H9 (cell line): Measurements from ENCODE around the gene RABGAP1L. TPM values are rescaled to one million over a fixed set of nuclear protein-coding genes. Genes with fewer than 3 reads are reported as not detected.

Experiments
- DNase-seq: peaks from one replicate; pipeline ENCODE4 v3.0.0-alpha.2; 2017
- H2AFZ ChIP-seq: one replicate; pipeline ENCODE4 v1.6.1; 2013; ENCODE audit warnings: mild to moderate bottlenecking, low read length, control low read depth, moderate library complexity
- H2AK5ac ChIP-seq: 2 replicates; pipeline ENCODE4 v1.6.1; 2013; ENCODE audit warnings: low read length, control low read depth, mixed read lengths; ENCODE audit not compliant: insufficient read length
- H2BK120ac ChIP-seq: one replicate; pipeline ENCODE4 v1.6.1; 2013; ENCODE audit warnings: low read depth, mild to moderate bottlenecking, low read length, control low read depth, inconsistent platforms; ENCODE audit not compliant: poor library complexity, severe bottlenecking
- H2BK12ac ChIP-seq: 2 replicates; pipeline ENCODE4 v1.6.1; 2013; ENCODE audit warnings: low read length, control low read depth, mixed read lengths, low read depth; ENCODE audit not compliant: insufficient read length
- H2BK15ac ChIP-seq: 2 replicates; pipeline ENCODE4 v1.6.1; 2013; ENCODE audit warnings: low read depth, low read length, control low read depth
- H2BK20ac ChIP-seq: one replicate; pipeline ENCODE4 v1.6.1; 2013; ENCODE audit warnings: low read depth, mild to moderate bottlenecking, low read length, control low read depth, inconsistent platforms; ENCODE audit not compliant: poor library complexity, severe bottlenecking
- H2BK5ac ChIP-seq: 2 replicates; pipeline ENCODE4 v1.6.1; 2013; ENCODE audit warnings: low read length, control low read depth, mixed read lengths; ENCODE audit not compliant: insufficient read length
- H3K14ac ChIP-seq: 2 replicates; pipeline ENCODE4 v1.6.1; 2013; ENCODE audit warnings: low read length, control low read depth; ENCODE audit not compliant: insufficient read depth
- H3K18ac ChIP-seq: 2 replicates; pipeline ENCODE4 v1.6.1; 2013; ENCODE audit warnings: low read depth, mild to moderate bottlenecking, mixed read lengths, low read length, control low read depth; ENCODE audit not compliant: insufficient read length
- H3K23ac ChIP-seq: 2 replicates; pipeline ENCODE4 v1.6.1; 2013; ENCODE audit warnings: low read length, control low read depth, mixed read lengths, low read depth; ENCODE audit not compliant: insufficient read length
- H3K23me2 ChIP-seq: 2 replicates; pipeline ENCODE4 v1.6.1; 2013; ENCODE audit warnings: low read depth, mild to moderate bottlenecking, mixed read lengths, low read length, control low read depth; ENCODE audit not compliant: insufficient read length, poor library complexity, severe bottlenecking
- H3K27ac ChIP-seq: 2 replicates; pipeline ENCODE4 v1.5.1; 2013; ENCODE audit warnings: low read length, control low read depth, mixed read lengths, low read depth; ENCODE audit not compliant: insufficient read length
- H3K27me3 ChIP-seq: 2 replicates; pipeline ENCODE4 v1.6.1; 2013; ENCODE audit warnings: low read length, control low read depth, inconsistent platforms; ENCODE audit not compliant: insufficient read depth
- H3K4ac ChIP-seq: 2 replicates; pipeline ENCODE4 v1.6.1; 2013; ENCODE audit warnings: low read depth, mild to moderate bottlenecking, control low read depth, inconsistent platforms, low read length, moderate library complexity
- H3K4me1 ChIP-seq: 2 replicates; pipeline ENCODE4 v1.6.1; 2013; ENCODE audit warnings: low read length, control low read depth, inconsistent platforms; ENCODE audit not compliant: insufficient read depth
- H3K4me2 ChIP-seq: 2 replicates; pipeline ENCODE4 v1.6.1; 2013; ENCODE audit warnings: low read length, control low read depth, mixed read lengths; ENCODE audit not compliant: insufficient read length, insufficient read depth
- H3K56ac ChIP-seq: 2 replicates; pipeline ENCODE4 v1.6.1; 2013; ENCODE audit warnings: low read depth, mild to moderate bottlenecking, mixed read lengths, low read length, control low read depth; ENCODE audit not compliant: insufficient read length
- H3K79me1 ChIP-seq: 2 replicates; pipeline ENCODE4 v1.6.1; 2013; ENCODE audit warnings: low read depth, mild to moderate bottlenecking, moderate library complexity, low read length, control low read depth, inconsistent platforms; ENCODE audit not compliant: insufficient read depth, poor library complexity, severe bottlenecking
- H3K79me2 ChIP-seq: 2 replicates; pipeline ENCODE4 v1.6.1; 2013; ENCODE audit warnings: low read length, control low read depth, inconsistent platforms; ENCODE audit not compliant: insufficient read depth
- H3K9ac ChIP-seq: 2 replicates; pipeline ENCODE4 v1.6.1; 2013; ENCODE audit warnings: low read length, control low read depth, mixed read lengths; ENCODE audit not compliant: insufficient read length; ENCODE audit errors: extremely low read depth
- H3K9me3 ChIP-seq: one replicate; pipeline ENCODE4 v1.6.1; 2013; ENCODE audit warnings: low read depth, low read length, inconsistent platforms; ENCODE audit not compliant: control insufficient read depth
- H3T11ph ChIP-seq: one replicate; pipeline ENCODE4 v1.6.1; 2013; ENCODE audit warnings: mild to moderate bottlenecking, low read length, control low read depth, inconsistent platforms
- H4K20me1 ChIP-seq: one replicate; pipeline ENCODE4 v1.6.1; 2013; ENCODE audit not compliant: control insufficient read depth, insufficient read length, insufficient read depth
- H4K5ac ChIP-seq: 2 replicates; pipeline ENCODE4 v1.6.1; 2013; ENCODE audit warnings: low read depth, mild to moderate bottlenecking, mixed read lengths, low read length, control low read depth; ENCODE audit not compliant: insufficient read length
- H4K8ac ChIP-seq: replicated peaks from 2 replicates; pipeline ENCODE4 v1.6.1; 2013; ENCODE audit warnings: low read length, control low read depth, mixed read lengths, low read depth; ENCODE audit not compliant: insufficient read length
- H4K91ac ChIP-seq: 2 replicates; pipeline ENCODE4 v1.6.1; 2013; ENCODE audit warnings: low read depth, mild to moderate bottlenecking, moderate library complexity, mixed read lengths, low read length, control low read depth; ENCODE audit not compliant: insufficient read length
- H3K27ac Mint-ChIP-seq, 3 experiments: 2 replicates in 2 of 3; 3 replicates in 1 of 3; pipeline ENCODE4 v1.8.0; 2020 to 2021; ENCODE audit warnings: mixed read lengths in 3 of 3, mild to moderate bottlenecking in 1 of 3, moderate library complexity in 1 of 3
- H3K27me3 Mint-ChIP-seq: 2 replicates; pipeline ENCODE4 v1.8.0; 2021; ENCODE audit warnings: low read depth, mild to moderate bottlenecking, moderate library complexity, mixed read lengths
- H3K36me3 Mint-ChIP-seq, 3 experiments: 2 replicates in 2 of 3; 3 replicates in 1 of 3; pipeline ENCODE4 v1.8.0; 2020 to 2021; ENCODE audit warnings: low read depth in 3 of 3, mixed read lengths in 3 of 3; ENCODE audit not compliant: insufficient read depth in 1 of 3
- H3K4me1 Mint-ChIP-seq, 2 experiments: 2 replicates each; pipeline ENCODE4 v1.8.0; 2020; ENCODE audit warnings: mixed read lengths in 2 of 2
- H3K4me3 Mint-ChIP-seq, 2 experiments: 2 replicates in 1 of 2; 3 replicates in 1 of 2; pipeline ENCODE4 v1.8.0; 2020 to 2021; ENCODE audit warnings: mild to moderate bottlenecking in 2 of 2, mixed read lengths in 2 of 2, moderate library complexity in 1 of 2
- H3K9me3 Mint-ChIP-seq, 2 experiments: 2 replicates in 1 of 2; 3 replicates in 1 of 2; pipeline ENCODE4 v1.8.0; 2020; ENCODE audit warnings: mild to moderate bottlenecking in 2 of 2, mixed read lengths in 2 of 2, moderate library complexity in 1 of 2
- WGBS: extraction: QIAGEN DNeasy Blood & Tissue Kit; methylation state at CpG from one replicate; pipeline ENCODE4 v1.1.7; 2013; ENCODE audit warnings: missing lambda C conversion rate, low lambda C conversion rate, mixed read lengths; ENCODE audit not compliant: insufficient read length; ENCODE audit errors: extremely low coverage; 5-methylcytosine and 5-hydroxymethylcytosine counted together
- total RNA-seq: library from RNA; stranded (reverse); gene quantifications from 2 replicates; pipeline ENCODE4 v1.2.1, GENCODE V29; 2021
- TF ChIP-seq, protein P1 (sequence below): fragments of 200-600 bp; sonication (generic); conservative IDR thresholded peaks from 3 replicates; pipeline ENCODE4 v1.8.0; 2021; ENCODE audit warnings: antibody characterized with exemption, mild to moderate bottlenecking

The RABGAP1L gene
- total RNA-seq, 1 experiment from 2014 or later, result 147 TPM

DNA sequence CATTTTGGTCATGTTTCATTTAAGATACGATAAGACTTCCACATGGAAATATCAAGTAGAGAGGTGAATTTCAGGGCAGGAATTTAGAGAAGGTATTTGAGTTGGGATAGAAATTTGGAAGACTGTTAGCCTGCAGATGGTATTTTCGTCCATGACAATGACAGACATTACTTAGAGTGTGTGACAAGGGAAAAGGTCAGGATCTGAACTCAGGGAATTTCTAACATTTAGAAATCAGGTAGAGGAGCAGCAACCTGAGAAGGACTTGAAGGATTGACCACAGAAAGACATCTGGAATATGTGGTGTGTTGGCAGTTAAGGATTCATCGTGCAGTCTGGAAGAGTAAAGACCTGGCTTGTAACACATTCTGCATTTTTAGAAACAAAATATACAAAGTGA is 57.9 kb downstream of the RABGAP1L start:
- Mint-ChIP-seq H3K27ac (no peak overlapping the region), H3K27me3 (no peaks in the 10 kb centered on the region), H3K9me3 (peaks cover 2 to 4% of the 10 kb centered on the region in 2 experiments), H3K36me3 (peaks cover 7 to 13% (median 9%) of the 10 kb centered on the region in 3 experiments), H3K4me3 (no peak overlapping the region), H3K4me1 (no peaks in the 10 kb centered on the region)
- no peak overlapping the region for H2AFZ ChIP-seq
- TF ChIP-seq, protein P1, sequence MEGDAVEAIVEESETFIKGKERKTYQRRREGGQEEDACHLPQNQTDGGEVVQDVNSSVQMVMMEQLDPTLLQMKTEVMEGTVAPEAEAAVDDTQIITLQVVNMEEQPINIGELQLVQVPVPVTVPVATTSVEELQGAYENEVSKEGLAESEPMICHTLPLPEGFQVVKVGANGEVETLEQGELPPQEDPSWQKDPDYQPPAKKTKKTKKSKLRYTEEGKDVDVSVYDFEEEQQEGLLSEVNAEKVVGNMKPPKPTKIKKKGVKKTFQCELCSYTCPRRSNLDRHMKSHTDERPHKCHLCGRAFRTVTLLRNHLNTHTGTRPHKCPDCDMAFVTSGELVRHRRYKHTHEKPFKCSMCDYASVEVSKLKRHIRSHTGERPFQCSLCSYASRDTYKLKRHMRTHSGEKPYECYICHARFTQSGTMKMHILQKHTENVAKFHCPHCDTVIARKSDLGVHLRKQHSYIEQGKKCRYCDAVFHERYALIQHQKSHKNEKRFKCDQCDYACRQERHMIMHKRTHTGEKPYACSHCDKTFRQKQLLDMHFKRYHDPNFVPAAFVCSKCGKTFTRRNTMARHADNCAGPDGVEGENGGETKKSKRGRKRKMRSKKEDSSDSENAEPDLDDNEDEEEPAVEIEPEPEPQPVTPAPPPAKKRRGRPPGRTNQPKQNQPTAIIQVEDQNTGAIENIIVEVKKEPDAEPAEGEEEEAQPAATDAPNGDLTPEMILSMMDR, result no peak
- H2BK20ac ChIP-seq, result no peak overlapping the region
- no peak overlapping the region for H2BK12ac ChIP-seq
- no peak overlapping the region for H3K56ac ChIP-seq
- no peak overlapping the region for H4K8ac ChIP-seq
- H4K20me1 ChIP-seq, result no peaks in the 10 kb centered on the region
- no peak overlapping the region for H2BK120ac ChIP-seq
- peaks cover 5% of the 10 kb centered on the region; the same call in 1 of the 2 replicates for H3K4me1 ChIP-seq
- no peaks in the 10 kb centered on the region for H3K23me2 ChIP-seq
- H4K91ac ChIP-seq, result no peak overlapping the region
- no peak overlapping the region for H3K4ac ChIP-seq
- H3K9ac ChIP-seq, result no peak overlapping the region
- H4K5ac ChIP-seq, result no peak overlapping the region
- H2BK15ac ChIP-seq, result no peak overlapping the region
- H2BK5ac ChIP-seq, result no peak overlapping the region
- no peak overlapping the region for H3K23ac ChIP-seq
- no peaks in the 10 kb centered on the region for H3K27me3 ChIP-seq
- no peak overlapping the region for H3K4me2 ChIP-seq
- no peak for DNase-seq
- no CpG with 5 or more reads among the region's 3 CpGs for WGBS
- no peak overlapping the region for H3T11ph ChIP-seq
- H3K27ac ChIP-seq, result no peak overlapping the region
- no peak overlapping the region for H3K18ac ChIP-seq
- H3K79me2 ChIP-seq, result no peaks in the 10 kb centered on the region
- no peak overlapping the region for H3K14ac ChIP-seq
- H3K9me3 ChIP-seq, result no peaks in the 10 kb centered on the region
- no peak overlapping the region for H2AK5ac ChIP-seq
- no peaks in the 10 kb centered on the region for H3K79me1 ChIP-seq
